A549 (cell line): ENCODE data around the gene NXPE3. TPM values are rescaled to one million over a fixed set of nuclear protein-coding genes. Genes with fewer than 3 reads are reported as not detected.

Source experiments
- ATAC-seq, 2 experiments: fragments of 200-7000 bp in 1 of 2; fragments of >200 bp in 1 of 2; cut with Nextera tagmentation in 1 of 2; cut with Tn5 transposase in 1 of 2; 3 replicates each; pipeline versions ENCODE4 v1.8.0 to v1.9.1; 2018 to 2020; ENCODE audit warnings: mild to moderate bottlenecking in 1 of 2, moderate library complexity in 1 of 2
- CTCF ChIA-PET: fragments of 300-600 bp; sonication (Branson Sonifier 250); formaldehyde crosslinking; extraction: SDS; loops from one replicate; lab custom pipeline; 2021; ENCODE audit warnings: antibody characterized with exemption, inconsistent platforms; lab: Yijun Ruan, JAX
- POLR2A ChIA-PET: fragments of 350-600 bp; formaldehyde crosslinking; extraction: SDS; loops from one replicate; lab custom pipeline; 2021; ENCODE audit warnings: antibody characterized with exemption, inconsistent platforms; lab: Yijun Ruan, JAX
- DNase-seq, 2 experiments: peaks; one replicate each; pipeline versions ENCODE4 v3.0.0 to v3.0.0-alpha.2; 2011 to 2016; ENCODE audit warnings: low read depth in 1 of 2, low spot score in 1 of 2
- FAIRE-seq: peaks from 2 replicates; lab custom pipeline; 2011; peaks lifted over from hg19 to GRCh38; lab: Jason Lieb, UNC
- H3K27ac ChIP-seq, 2 experiments: fragments of >200 bp; sonication (Bioruptor Twin); formaldehyde crosslinking; 3 replicates each; pipeline ENCODE4 v1.5.1; 2016 to 2017
- H3K4me1 ChIP-seq: fragments of >200 bp; sonication (Bioruptor Twin); formaldehyde crosslinking; 3 replicates; pipeline ENCODE4 v1.6.1; 2016
- H3K4me2 ChIP-seq: fragments of >200 bp; sonication (Bioruptor Twin); formaldehyde crosslinking; 3 replicates; pipeline ENCODE4 v1.6.1; 2016
- H3K4me3 ChIP-seq: fragments of >200 bp; sonication (Bioruptor Twin); formaldehyde crosslinking; 3 replicates; pipeline ENCODE4 v1.5.1; 2016
- H3K9me3 ChIP-seq: fragments of >200 bp; sonication (Bioruptor Twin); formaldehyde crosslinking; 3 replicates; pipeline ENCODE4 v1.6.1; 2016
- CBX8 ChIP-seq: fragments of 200-600 bp; sonication (generic); IDR thresholded peaks from 2 replicates; pipeline ENCODE4 v1.6.1; 2016
- CEBPB ChIP-seq, 2 experiments: fragments of >200 bp in 1 of 2; sonication (Bioruptor Twin) in 1 of 2; formaldehyde crosslinking in 1 of 2; IDR thresholded peaks; 2 replicates each; pipeline ENCODE4 v1.6.1; 2012 to 2016
- EHF ChIP-seq: fragments of 250-450 bp; sonication (Bioruptor Pico); IDR thresholded peaks from 2 replicates; pipeline ENCODE4 v1.5.0; 2020; ENCODE audit warnings: mild to moderate bottlenecking
- EP300 ChIP-seq, 2 experiments: fragments of >200 bp; sonication (Bioruptor Twin); formaldehyde crosslinking; IDR thresholded peaks; 2 replicates in 1 of 2; 3 replicates in 1 of 2; pipeline ENCODE4 v1.6.1; 2016 to 2017
- FOSL2 ChIP-seq, 2 experiments: fragments of 450-650 bp in 1 of 2; fragments of >200 bp in 1 of 2; sonication (Bioruptor Twin) in 1 of 2; formaldehyde crosslinking; IDR thresholded peaks; 2 replicates each; pipeline versions ENCODE4 v1.5.0 to v1.6.1; 2016 to 2020; ENCODE audit warnings: mild to moderate bottlenecking in 1 of 2, moderate library complexity in 1 of 2
- FOXS1 ChIP-seq: fragments of 250-450 bp; sonication (Bioruptor Pico); IDR thresholded peaks from 2 replicates; pipeline ENCODE4 v1.5.0; 2020; ENCODE audit warnings: mild to moderate bottlenecking, moderate library complexity
- HDAC2 ChIP-seq: fragments of 200-600 bp; sonication (generic); IDR thresholded peaks from 2 replicates; pipeline ENCODE4 v1.6.1; 2016
- HOXB13 ChIP-seq: fragments of 250-450 bp; sonication (Bioruptor Pico); IDR thresholded peaks from 2 replicates; pipeline ENCODE4 v1.5.0; 2020; ENCODE audit warnings: low read depth, mild to moderate bottlenecking, moderate library complexity
- JUN ChIP-seq, 2 experiments: fragments of >200 bp; sonication (Bioruptor Twin); formaldehyde crosslinking; IDR thresholded peaks; 2 replicates in 1 of 2; 3 replicates in 1 of 2; pipeline ENCODE4 v1.6.1; 2016 to 2017
- KDM1A ChIP-seq: fragments of 200-600 bp; sonication (generic); IDR thresholded peaks from 2 replicates; pipeline ENCODE4 v1.6.1; 2016; ENCODE audit warnings: low read depth, mild to moderate bottlenecking
- KDM5A ChIP-seq: fragments of 200-600 bp; sonication (generic); IDR thresholded peaks from 2 replicates; pipeline ENCODE4 v1.6.1; 2016; ENCODE audit warnings: antibody characterized with exemption, mild to moderate bottlenecking
- MAFK ChIP-seq: fragments of 450-650 bp; IDR thresholded peaks from 2 replicates; pipeline ENCODE4 v1.6.1; 2014; ENCODE audit not compliant: partially characterized antibody
- MAZ ChIP-seq: fragments of 150-350 bp; IDR thresholded peaks from 2 replicates; pipeline ENCODE4 v1.6.1; 2014; ENCODE audit warnings: antibody characterized with exemption, low read depth, low read length, borderline replicate concordance
- RNF2 ChIP-seq: fragments of 200-600 bp; sonication (generic); IDR thresholded peaks from 2 replicates; pipeline ENCODE4 v1.6.1; 2016; ENCODE audit warnings: low read depth, mild to moderate bottlenecking, antibody characterized with exemption, moderate library complexity, borderline replicate concordance
- SMC3 ChIP-seq: fragments of >200 bp; sonication (Bioruptor Twin); formaldehyde crosslinking; IDR thresholded peaks from 3 replicates; pipeline ENCODE4 v1.6.1; 2018; ENCODE audit warnings: inconsistent platforms
- SREBF2 ChIP-seq: fragments of 450-650 bp; IDR thresholded peaks from 2 replicates; pipeline ENCODE4 v1.6.1; 2014; ENCODE audit warnings: mild to moderate bottlenecking, moderate library complexity
- TP53 ChIP-seq: fragments of 250-450 bp; sonication (Bioruptor Pico); IDR thresholded peaks from 2 replicates; pipeline ENCODE4 v1.5.0; 2021; ENCODE audit warnings: mild to moderate bottlenecking, moderate library complexity
- ZC3H11A ChIP-seq: fragments of 450-650 bp; IDR thresholded peaks from 2 replicates; pipeline ENCODE4 v1.6.1; 2014; ENCODE audit warnings: antibody characterized with exemption, mild to moderate bottlenecking
- ZNF302 ChIP-seq: fragments of 250-450 bp; sonication (Bioruptor Pico); IDR thresholded peaks from 2 replicates; pipeline ENCODE4 v1.9.0; 2021; ENCODE audit warnings: inconsistent platforms, mild to moderate bottlenecking, moderate library complexity
- WGBS: methylation state at CpG from one replicate; pipeline ENCODE4 v1.1.6; 2017; ENCODE audit errors: missing lambda C conversion rate; 5-methylcytosine and 5-hydroxymethylcytosine counted together
- polyA plus RNA-seq, 4 experiments: library from polyadenylated mRNA; depleted of rRNA in 3 of 4; stranded (reverse); fragments of >200 nt; fragmentation: RNase III in 1 of 4; extraction: RNeasy Plus Mini Kit Qiagen cat#74134 plus additional on column Dnase treatment in 1 of 4; gene quantifications; 2 replicates in 3 of 4; 3 replicates in 1 of 4; pipeline ENCODE4 v1.2.3, GENCODE V29; 2011 to 2017
- TF ChIP-seq, protein P1 (sequence below): fragments of >200 bp; sonication (Bioruptor Twin); formaldehyde crosslinking; IDR thresholded peaks from 3 replicates; pipeline ENCODE4 v1.5.1; 2016
- TF ChIP-seq, protein P2 (sequence below): fragments of 450-650 bp; IDR thresholded peaks from 2 replicates; pipeline ENCODE4 v1.6.1; 2014; ENCODE audit warnings: antibody characterized with exemption
- TF ChIP-seq, protein P3 (sequence below): fragments of 250-450 bp; sonication (Bioruptor Pico); IDR thresholded peaks from 2 replicates; pipeline ENCODE4 v1.5.0; 2020; ENCODE audit warnings: low read depth, mild to moderate bottlenecking, moderate library complexity
- TF ChIP-seq, protein P4 (sequence below): fragments of 150-350 bp; IDR thresholded peaks from 2 replicates; pipeline ENCODE4 v1.6.1; 2014; ENCODE audit warnings: low read depth, mild to moderate bottlenecking, low read length
- TF ChIP-seq, protein P5 (sequence below): IDR thresholded peaks from 2 replicates; pipeline ENCODE4 v1.6.1; 2012

Gene NXPE3
- polyA plus RNA-seq, 2 of the 4 experiments (the other 2 are of a cell fraction), result 48.6 to 49.5 TPM

DNA sequence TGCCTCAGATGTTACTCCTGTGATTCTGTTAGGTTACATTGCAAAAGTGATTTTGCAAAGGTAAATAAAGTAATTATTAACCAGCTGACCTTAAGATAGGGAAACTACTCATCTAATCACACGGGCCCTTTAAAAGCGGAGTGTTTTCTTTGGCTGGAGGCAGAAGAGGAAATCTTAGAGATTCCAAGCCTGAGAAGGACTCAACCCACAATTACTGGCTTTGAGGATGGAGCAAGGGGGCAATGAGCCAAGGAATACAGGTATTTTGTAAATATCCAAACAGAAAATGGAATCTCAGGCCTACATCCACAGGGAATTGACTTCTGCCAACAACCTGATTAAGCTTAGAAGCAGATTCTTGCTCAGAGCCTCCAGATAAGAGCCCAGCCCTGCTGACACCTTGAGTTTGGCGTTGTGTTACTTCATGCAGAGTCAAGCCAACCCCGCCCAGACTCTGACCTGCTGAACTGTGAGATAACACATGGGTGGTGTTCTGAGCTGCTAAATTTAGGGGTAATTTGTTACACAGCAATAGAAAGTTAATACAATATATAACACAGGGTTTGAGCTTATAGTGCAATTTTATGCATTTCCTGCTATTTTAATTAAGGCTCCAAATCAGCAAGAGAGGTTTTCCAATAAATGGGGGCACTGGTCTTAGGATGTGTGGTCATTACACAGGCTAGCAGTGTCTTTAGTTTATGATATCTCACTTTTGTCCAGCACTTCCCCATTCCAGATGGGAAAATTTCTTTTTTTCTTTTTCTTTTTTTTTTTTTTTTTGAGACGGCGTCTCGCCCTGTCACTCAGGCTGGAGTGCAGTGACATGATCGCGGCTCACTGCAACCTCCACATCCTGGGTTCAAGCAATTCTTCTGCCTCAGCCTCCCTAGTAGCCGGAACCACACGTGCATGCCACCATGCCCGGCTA is 89.8 kb downstream of the NXPE3 start (continued):
- TF ChIP-seq, protein P1, sequence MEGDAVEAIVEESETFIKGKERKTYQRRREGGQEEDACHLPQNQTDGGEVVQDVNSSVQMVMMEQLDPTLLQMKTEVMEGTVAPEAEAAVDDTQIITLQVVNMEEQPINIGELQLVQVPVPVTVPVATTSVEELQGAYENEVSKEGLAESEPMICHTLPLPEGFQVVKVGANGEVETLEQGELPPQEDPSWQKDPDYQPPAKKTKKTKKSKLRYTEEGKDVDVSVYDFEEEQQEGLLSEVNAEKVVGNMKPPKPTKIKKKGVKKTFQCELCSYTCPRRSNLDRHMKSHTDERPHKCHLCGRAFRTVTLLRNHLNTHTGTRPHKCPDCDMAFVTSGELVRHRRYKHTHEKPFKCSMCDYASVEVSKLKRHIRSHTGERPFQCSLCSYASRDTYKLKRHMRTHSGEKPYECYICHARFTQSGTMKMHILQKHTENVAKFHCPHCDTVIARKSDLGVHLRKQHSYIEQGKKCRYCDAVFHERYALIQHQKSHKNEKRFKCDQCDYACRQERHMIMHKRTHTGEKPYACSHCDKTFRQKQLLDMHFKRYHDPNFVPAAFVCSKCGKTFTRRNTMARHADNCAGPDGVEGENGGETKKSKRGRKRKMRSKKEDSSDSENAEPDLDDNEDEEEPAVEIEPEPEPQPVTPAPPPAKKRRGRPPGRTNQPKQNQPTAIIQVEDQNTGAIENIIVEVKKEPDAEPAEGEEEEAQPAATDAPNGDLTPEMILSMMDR, result no peak
- TF ChIP-seq, protein P2, sequence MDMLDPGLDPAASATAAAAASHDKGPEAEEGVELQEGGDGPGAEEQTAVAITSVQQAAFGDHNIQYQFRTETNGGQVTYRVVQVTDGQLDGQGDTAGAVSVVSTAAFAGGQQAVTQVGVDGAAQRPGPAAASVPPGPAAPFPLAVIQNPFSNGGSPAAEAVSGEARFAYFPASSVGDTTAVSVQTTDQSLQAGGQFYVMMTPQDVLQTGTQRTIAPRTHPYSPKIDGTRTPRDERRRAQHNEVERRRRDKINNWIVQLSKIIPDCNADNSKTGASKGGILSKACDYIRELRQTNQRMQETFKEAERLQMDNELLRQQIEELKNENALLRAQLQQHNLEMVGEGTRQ, result no peak
- no peak for TF ChIP-seq ZNF302 (CRISPR knock-in tag)
- TF ChIP-seq MAFK, result no peak
- no peak for TF ChIP-seq RNF2
- no peak for TF ChIP-seq CBX8
- no peak for TF ChIP-seq EHF (CRISPR knock-in tag)
- TF ChIP-seq HDAC2, result no peak
- TF ChIP-seq MAZ, result no peak

DNA sequence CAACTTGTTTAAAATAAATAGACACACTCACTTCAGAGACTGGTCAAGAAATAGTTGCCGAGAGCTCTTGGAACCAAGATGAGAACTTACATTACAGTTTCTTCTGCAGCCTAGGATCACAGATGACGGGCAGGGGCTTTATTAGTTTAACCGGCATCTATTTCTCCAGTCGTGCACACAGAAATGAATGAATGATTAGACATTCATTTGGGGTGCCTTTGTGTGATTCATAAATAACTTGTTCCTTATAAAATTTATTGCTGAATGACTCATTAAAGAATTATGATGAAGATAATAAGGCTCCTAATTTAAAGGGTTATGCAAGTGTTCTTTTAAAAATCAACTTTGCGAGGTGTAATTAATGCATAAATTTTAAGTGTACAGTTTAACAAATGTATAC is 91.1 kb downstream of the NXPE3 start:
- Histone ChIP-seq H3K9me3 (0 out of 3 replicates have a peak, but pooled peaks cover 3% of the 10 kb centered on the region), H3K4me1 (peaks cover 52% of the 10 kb centered on the region), H3K4me3 (no peak overlapping the region), H3K4me2 (peak overlapping the region; percentile 79; the same call in 1 of the 3 replicates), H3K27ac (peak overlapping the region in 1 of 2 experiments; percentile 81; a peak in 4 of 6 replicates)
- FAIRE-seq (no peak), ATAC-seq (no peak), DNase-seq (no peak)
- WGBS, result 76% methylated on average over 5 of the region's 5 CpGs
- CTCF ChIA-PET, result interaction anchor here (1.1 kb wide), 1 partner anchor 355 kb away, joined by 3 read pairs; no protein-coding TSS in a partner anchor
- POLR2A ChIA-PET, result interaction anchor here (1.3 kb wide), 1 partner anchor 21 kb away, joined by 3 read pairs; the partner anchor contains the start of gene NFKBIZ
- TF ChIP-seq FOXS1 (CRISPR knock-in tag) (no peak), FOSL2 (IDR thresholded peaks at IDR 0.05) (no peak), FOSL2 (CRISPR knock-in tag; IDR thresholded peaks at IDR 0.05) (peak; percentile 53)

DNA sequence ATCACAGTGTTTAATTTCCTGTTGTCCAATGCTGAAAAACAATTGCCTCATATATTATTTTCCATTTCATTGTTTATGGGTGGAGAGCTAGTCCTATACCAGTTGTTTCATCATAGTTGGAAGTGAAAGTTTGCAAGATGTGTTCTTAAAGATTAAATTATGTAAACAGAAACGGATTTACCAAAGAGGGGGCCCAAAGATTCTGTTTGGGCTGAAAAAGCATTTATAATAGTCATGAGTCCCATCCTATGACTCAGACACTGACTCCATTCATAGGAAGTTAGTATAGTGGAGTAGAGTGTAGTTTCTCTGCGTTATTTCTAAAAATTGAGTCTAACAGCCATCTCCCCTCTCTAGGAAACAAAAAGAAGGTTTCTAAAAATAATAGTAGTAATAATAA is 94.6 kb downstream of the NXPE3 start:
- no peak overlapping the region for H3K4me2 ChIP-seq
- ChIA-PET POLR2A (no interaction called here), CTCF (interaction anchor here (0.6 kb wide), 1 partner anchor 92 kb away, joined by 3 read pairs; no protein-coding TSS in a partner anchor)
- H3K4me1 ChIP-seq, result peaks cover 19% of the 10 kb centered on the region
- 0 out of 3 replicates have a peak, but pooled peaks cover 3% of the 10 kb centered on the region for H3K9me3 ChIP-seq
- H3K27ac ChIP-seq, result no peak overlapping the region
- WGBS, result 60% methylated on average over 2 of the region's 2 CpGs
- ATAC-seq (no peak), DNase-seq (no peak), FAIRE-seq (no peak)
- TF ChIP-seq, protein P3, sequence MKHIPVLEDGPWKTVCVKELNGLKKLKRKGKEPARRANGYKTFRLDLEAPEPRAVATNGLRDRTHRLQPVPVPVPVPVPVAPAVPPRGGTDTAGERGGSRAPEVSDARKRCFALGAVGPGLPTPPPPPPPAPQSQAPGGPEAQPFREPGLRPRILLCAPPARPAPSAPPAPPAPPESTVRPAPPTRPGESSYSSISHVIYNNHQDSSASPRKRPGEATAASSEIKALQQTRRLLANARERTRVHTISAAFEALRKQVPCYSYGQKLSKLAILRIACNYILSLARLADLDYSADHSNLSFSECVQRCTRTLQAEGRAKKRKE (CRISPR knock-in tag), result no peak
- TF ChIP-seq SREBF2 (no peak), EHF (CRISPR knock-in tag) (no peak), CEBPB (IDR thresholded peaks at IDR 0.05) (no peak), HOXB13 (CRISPR knock-in tag) (no peak), KDM5A (no peak), JUN (IDR thresholded peaks at IDR 0.05) (no peak), TP53 (no peak), SMC3 (no peak), EP300 (IDR thresholded peaks at IDR 0.05) (no peak), KDM1A (no peak), ZC3H11A (no peak), RNF2 (no peak)
- TF ChIP-seq, protein P4, sequence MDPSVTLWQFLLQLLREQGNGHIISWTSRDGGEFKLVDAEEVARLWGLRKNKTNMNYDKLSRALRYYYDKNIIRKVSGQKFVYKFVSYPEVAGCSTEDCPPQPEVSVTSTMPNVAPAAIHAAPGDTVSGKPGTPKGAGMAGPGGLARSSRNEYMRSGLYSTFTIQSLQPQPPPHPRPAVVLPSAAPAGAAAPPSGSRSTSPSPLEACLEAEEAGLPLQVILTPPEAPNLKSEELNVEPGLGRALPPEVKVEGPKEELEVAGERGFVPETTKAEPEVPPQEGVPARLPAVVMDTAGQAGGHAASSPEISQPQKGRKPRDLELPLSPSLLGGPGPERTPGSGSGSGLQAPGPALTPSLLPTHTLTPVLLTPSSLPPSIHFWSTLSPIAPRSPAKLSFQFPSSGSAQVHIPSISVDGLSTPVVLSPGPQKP, result no peak
- TF ChIP-seq, protein P1, result no peak
- TF ChIP-seq, protein P5, sequence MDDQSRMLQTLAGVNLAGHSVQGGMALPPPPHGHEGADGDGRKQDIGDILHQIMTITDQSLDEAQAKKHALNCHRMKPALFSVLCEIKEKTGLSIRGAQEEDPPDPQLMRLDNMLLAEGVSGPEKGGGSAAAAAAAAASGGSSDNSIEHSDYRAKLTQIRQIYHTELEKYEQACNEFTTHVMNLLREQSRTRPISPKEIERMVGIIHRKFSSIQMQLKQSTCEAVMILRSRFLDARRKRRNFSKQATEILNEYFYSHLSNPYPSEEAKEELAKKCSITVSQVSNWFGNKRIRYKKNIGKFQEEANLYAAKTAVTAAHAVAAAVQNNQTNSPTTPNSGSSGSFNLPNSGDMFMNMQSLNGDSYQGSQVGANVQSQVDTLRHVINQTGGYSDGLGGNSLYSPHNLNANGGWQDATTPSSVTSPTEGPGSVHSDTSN, result no peak
- no peak overlapping the region for H3K4me3 ChIP-seq
